Neural cell (in vitro differentiated cells): ENCODE measurements around the gene GATAD2A. TPM values are rescaled to one million over a fixed set of nuclear protein-coding genes. Genes with fewer than 3 reads are reported as not detected.

Experiments used
- H2AFZ ChIP-seq: fragments of 200-600, 300-800 bp; sonication (generic), shearing (Covaris generic); 2 replicates; pipeline ENCODE4 v1.6.0; 2014; ENCODE audit warnings: low read depth, mild to moderate bottlenecking, antibody characterized with exemption, low read length, moderate library complexity
- H3F3A ChIP-seq: fragments of 200-600 bp; shearing (Covaris generic); 2 replicates; pipeline ENCODE4 v1.6.1; 2016; ENCODE audit warnings: mild to moderate bottlenecking, moderate library complexity, mixed read lengths, antibody characterized with exemption, low read length; ENCODE audit not compliant: insufficient read depth, poor library complexity, severe bottlenecking
- H3K27ac ChIP-seq: fragments of 200-600, 300-800 bp; sonication (generic), shearing (Covaris generic); 2 replicates; pipeline ENCODE4 v1.5.1; 2014; ENCODE audit warnings: mild to moderate bottlenecking, low read length, moderate library complexity
- H3K27me3 ChIP-seq: fragments of 300-800, 200-600 bp; sonication (generic), shearing (Covaris generic); 2 replicates; pipeline ENCODE4 v1.6.0; 2014; ENCODE audit warnings: mild to moderate bottlenecking, low read depth, low read length, moderate library complexity; ENCODE audit not compliant: insufficient read depth
- H3K36me3 ChIP-seq: fragments of 300-800, 200-600 bp; sonication (generic), shearing (Covaris generic); 2 replicates; pipeline ENCODE4 v1.5.1; 2014; ENCODE audit warnings: mild to moderate bottlenecking, antibody characterized with exemption, low read length, moderate library complexity; ENCODE audit not compliant: insufficient read depth
- H3K4me2 ChIP-seq: fragments of 300-800, 200-600 bp; sonication (generic), shearing (Covaris generic); 2 replicates; pipeline ENCODE4 v1.6.0; 2014; ENCODE audit warnings: mild to moderate bottlenecking, low read length
- H3K4me3 ChIP-seq: fragments of 300-800, 200-600 bp; sonication (generic), shearing (Covaris generic); 2 replicates; pipeline ENCODE4 v1.5.1; 2014; ENCODE audit warnings: mild to moderate bottlenecking, low read length, moderate library complexity
- H3K79me2 ChIP-seq: fragments of 200-600 bp; shearing (Covaris generic); replicated peaks from 2 replicates; pipeline ENCODE4 v1.6.0; 2014; ENCODE audit warnings: mild to moderate bottlenecking, low read length, moderate library complexity; ENCODE audit not compliant: insufficient read depth
- H3K9ac ChIP-seq: fragments of 300-800, 200-600 bp; sonication (generic), shearing (Covaris generic); 2 replicates; pipeline ENCODE4 v1.6.1; 2016; ENCODE audit warnings: mild to moderate bottlenecking, low read length, mixed read lengths
- H3K9me2 ChIP-seq: fragments of 200-600 bp; shearing (Covaris generic); 2 replicates; pipeline ENCODE4 v1.6.1; 2016; ENCODE audit warnings: mild to moderate bottlenecking, low read length, mixed read lengths; ENCODE audit not compliant: insufficient read depth
- H3K9me3 ChIP-seq: fragments of 200-600, 300-800 bp; sonication (generic), shearing (Covaris generic); 2 replicates; pipeline ENCODE4 v1.6.1; 2016; ENCODE audit warnings: mild to moderate bottlenecking, mixed run types, low read length, moderate library complexity, mixed read lengths
- H4K20me1 ChIP-seq: fragments of 200-600 bp; shearing (Covaris generic); 2 replicates; pipeline ENCODE4 v1.6.1; 2016; ENCODE audit warnings: mild to moderate bottlenecking, mixed run types; ENCODE audit not compliant: insufficient read depth
- EP300 ChIP-seq: fragments of 450-650 bp; conservative IDR thresholded peaks from 2 replicates; pipeline ENCODE4 v1.6.1; 2014; ENCODE audit warnings: antibody characterized with exemption, mild to moderate bottlenecking, moderate library complexity; ENCODE audit not compliant: poor library complexity, severe bottlenecking
- EZH2 ChIP-seq: fragments of 200-600, 300-800 bp; shearing (Covaris generic), sonication (generic); IDR thresholded peaks from 2 replicates; pipeline ENCODE4 v1.6.1; 2014; ENCODE audit warnings: antibody characterized with exemption, low read length, borderline replicate concordance, mild to moderate bottlenecking; ENCODE audit not compliant: insufficient read depth, poor library complexity, severe bottlenecking
- MXI1 ChIP-seq: fragments of 450-650 bp; conservative IDR thresholded peaks from 2 replicates; pipeline ENCODE4 v1.6.1; 2014; ENCODE audit warnings: antibody characterized with exemption, mild to moderate bottlenecking; ENCODE audit not compliant: poor library complexity, severe bottlenecking
- POLR2AphosphoS5 ChIP-seq: IDR thresholded peaks from 2 replicates; pipeline ENCODE4 v1.6.1; 2012
- RAD21 ChIP-seq: fragments of 450-650 bp; conservative IDR thresholded peaks from 2 replicates; pipeline ENCODE4 v1.6.1; 2014; ENCODE audit warnings: antibody characterized with exemption, mild to moderate bottlenecking, moderate library complexity
- SMC3 ChIP-seq: fragments of 450-650 bp; conservative IDR thresholded peaks from 2 replicates; pipeline ENCODE4 v1.6.1; 2014; ENCODE audit warnings: antibody characterized with exemption, mild to moderate bottlenecking, moderate library complexity; ENCODE audit not compliant: poor library complexity
- TAF1 ChIP-seq: IDR thresholded peaks from 2 replicates; pipeline ENCODE4 v1.6.1; 2012; ENCODE audit warnings: low read depth
- polyA plus RNA-seq: library from polyadenylated mRNA; depleted of rRNA; stranded (reverse); fragments of >200 nt; gene quantifications from 2 replicates; pipeline ENCODE4 v1.2.3, GENCODE V29; 2014
- TF ChIP-seq, protein P1 (sequence below): IDR thresholded peaks from 2 replicates; pipeline ENCODE4 v1.6.1; 2012; ENCODE audit warnings: borderline replicate concordance
- TF ChIP-seq, protein P2 (sequence below): fragments of 450-650 bp; IDR thresholded peaks from 2 replicates; pipeline ENCODE4 v1.5.1; 2014; ENCODE audit warnings: antibody characterized with exemption, mild to moderate bottlenecking, moderate library complexity; ENCODE audit not compliant: poor library complexity, severe bottlenecking

GATAD2A gene
- polyA plus RNA-seq, 1 donor from 2014 or later: 13.9 TPM

DNA sequence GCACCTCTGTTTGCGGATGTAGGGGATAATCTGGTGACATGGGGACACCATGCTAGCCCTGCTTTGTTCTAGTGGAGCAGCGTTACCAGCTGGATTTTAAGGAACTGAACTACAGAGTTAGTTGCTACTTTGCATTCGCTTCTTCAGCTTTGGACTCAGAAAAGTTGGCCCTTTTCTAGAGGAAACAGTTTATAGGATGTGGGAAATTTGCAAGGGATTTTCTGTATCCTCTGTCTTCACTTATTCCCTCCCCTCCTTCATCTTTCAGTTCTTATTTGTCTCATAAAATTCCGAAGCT lies 2.1 kb downstream of the GATAD2A start:
- H3F3A ChIP-seq: no peaks in the 10 kb centered on the region
- H3K27ac ChIP-seq: no peak overlapping the region
- H4K20me1 ChIP-seq: no peaks in the 10 kb centered on the region
- no peak overlapping the region for H3K4me2 ChIP-seq
- H3K9ac ChIP-seq: no peak overlapping the region
- H2AFZ ChIP-seq: no peak overlapping the region
- no peaks in the 10 kb centered on the region for H3K36me3 ChIP-seq
- peaks cover 31% of the 10 kb centered on the region for H3K79me2 ChIP-seq
- no peaks in the 10 kb centered on the region for H3K9me3 ChIP-seq
- peak overlapping the region; percentile 82 for H3K4me3 ChIP-seq
- H3K9me2 ChIP-seq: no peaks in the 10 kb centered on the region
- TF ChIP-seq, protein P1, sequence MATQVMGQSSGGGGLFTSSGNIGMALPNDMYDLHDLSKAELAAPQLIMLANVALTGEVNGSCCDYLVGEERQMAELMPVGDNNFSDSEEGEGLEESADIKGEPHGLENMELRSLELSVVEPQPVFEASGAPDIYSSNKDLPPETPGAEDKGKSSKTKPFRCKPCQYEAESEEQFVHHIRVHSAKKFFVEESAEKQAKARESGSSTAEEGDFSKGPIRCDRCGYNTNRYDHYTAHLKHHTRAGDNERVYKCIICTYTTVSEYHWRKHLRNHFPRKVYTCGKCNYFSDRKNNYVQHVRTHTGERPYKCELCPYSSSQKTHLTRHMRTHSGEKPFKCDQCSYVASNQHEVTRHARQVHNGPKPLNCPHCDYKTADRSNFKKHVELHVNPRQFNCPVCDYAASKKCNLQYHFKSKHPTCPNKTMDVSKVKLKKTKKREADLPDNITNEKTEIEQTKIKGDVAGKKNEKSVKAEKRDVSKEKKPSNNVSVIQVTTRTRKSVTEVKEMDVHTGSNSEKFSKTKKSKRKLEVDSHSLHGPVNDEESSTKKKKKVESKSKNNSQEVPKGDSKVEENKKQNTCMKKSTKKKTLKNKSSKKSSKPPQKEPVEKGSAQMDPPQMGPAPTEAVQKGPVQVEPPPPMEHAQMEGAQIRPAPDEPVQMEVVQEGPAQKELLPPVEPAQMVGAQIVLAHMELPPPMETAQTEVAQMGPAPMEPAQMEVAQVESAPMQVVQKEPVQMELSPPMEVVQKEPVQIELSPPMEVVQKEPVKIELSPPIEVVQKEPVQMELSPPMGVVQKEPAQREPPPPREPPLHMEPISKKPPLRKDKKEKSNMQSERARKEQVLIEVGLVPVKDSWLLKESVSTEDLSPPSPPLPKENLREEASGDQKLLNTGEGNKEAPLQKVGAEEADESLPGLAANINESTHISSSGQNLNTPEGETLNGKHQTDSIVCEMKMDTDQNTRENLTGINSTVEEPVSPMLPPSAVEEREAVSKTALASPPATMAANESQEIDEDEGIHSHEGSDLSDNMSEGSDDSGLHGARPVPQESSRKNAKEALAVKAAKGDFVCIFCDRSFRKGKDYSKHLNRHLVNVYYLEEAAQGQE: no peak
- no peaks in the 10 kb centered on the region for H3K27me3 ChIP-seq

DNA sequence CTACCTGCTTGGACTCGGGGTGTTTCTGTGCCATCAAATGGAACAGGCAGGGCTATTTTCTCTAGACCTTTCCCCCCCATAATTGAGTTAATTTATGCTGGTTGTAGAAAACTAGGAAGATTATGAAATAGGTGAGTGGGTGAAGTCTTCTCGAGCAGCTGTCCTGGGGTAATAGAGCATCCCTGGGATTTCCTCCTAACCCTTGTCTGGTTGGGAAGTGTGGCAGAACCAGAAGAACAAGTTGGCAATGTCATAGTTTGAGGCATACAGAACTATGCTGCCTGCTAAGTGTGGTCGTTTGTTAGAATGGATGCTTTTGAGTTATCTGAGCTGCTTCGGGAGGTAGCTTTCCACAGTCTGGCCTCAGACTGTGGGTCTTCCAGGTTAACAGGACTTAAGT lies 3.7 kb downstream of the GATAD2A start:
- Histone ChIP-seq H3K79me2 (peaks cover 36% of the 10 kb centered on the region), H3K36me3 (no peaks in the 10 kb centered on the region), H4K20me1 (no peaks in the 10 kb centered on the region), H3K9me2 (no peaks in the 10 kb centered on the region), H3K4me3 (no peak overlapping the region), H3K9me3 (no peaks in the 10 kb centered on the region), H3K27ac (no peak overlapping the region), H3F3A (no peaks in the 10 kb centered on the region), H3K27me3 (no peaks in the 10 kb centered on the region), H3K4me2 (no peak overlapping the region), H3K9ac (no peak overlapping the region), H2AFZ (no peak overlapping the region)
- TF ChIP-seq, protein P2, sequence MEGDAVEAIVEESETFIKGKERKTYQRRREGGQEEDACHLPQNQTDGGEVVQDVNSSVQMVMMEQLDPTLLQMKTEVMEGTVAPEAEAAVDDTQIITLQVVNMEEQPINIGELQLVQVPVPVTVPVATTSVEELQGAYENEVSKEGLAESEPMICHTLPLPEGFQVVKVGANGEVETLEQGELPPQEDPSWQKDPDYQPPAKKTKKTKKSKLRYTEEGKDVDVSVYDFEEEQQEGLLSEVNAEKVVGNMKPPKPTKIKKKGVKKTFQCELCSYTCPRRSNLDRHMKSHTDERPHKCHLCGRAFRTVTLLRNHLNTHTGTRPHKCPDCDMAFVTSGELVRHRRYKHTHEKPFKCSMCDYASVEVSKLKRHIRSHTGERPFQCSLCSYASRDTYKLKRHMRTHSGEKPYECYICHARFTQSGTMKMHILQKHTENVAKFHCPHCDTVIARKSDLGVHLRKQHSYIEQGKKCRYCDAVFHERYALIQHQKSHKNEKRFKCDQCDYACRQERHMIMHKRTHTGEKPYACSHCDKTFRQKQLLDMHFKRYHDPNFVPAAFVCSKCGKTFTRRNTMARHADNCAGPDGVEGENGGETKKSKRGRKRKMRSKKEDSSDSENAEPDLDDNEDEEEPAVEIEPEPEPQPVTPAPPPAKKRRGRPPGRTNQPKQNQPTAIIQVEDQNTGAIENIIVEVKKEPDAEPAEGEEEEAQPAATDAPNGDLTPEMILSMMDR: no peak
- TF ChIP-seq TAF1 (no peak), EP300 (no peak), RAD21 (no peak), SMC3 (no peak), EZH2 (no peak), MXI1 (no peak), POLR2AphosphoS5 (no peak)
- TF ChIP-seq, protein P1: no peak
